ENCODE results near the gene GSK3A.

The GSK3A gene

GRCh38 chr19:42271861-42272534 lies 29.6 kb upstream of the GSK3A start:
- no peak for DNase-seq (ENCODE audit: insufficient read length, low spot score)
- no peak for TF ChIP-seq CTCF (IDR thresholded peaks at IDR 0.05; ENCODE audit: insufficient read depth, missing control alignments)
- no peak for FAIRE-seq

GRCh38 chr19:42271045-42271419 lies 28.6 kb upstream of the GSK3A start:
- no peak for DNase-seq (ENCODE audit: insufficient read length, low spot score)
- no peak for FAIRE-seq
- no peak for TF ChIP-seq CTCF (IDR thresholded peaks at IDR 0.05; ENCODE audit: insufficient read depth, missing control alignments)

GRCh38 chr19:42270346-42271044 lies 28.1 kb upstream of the GSK3A start:
- DNase-seq (ENCODE audit: insufficient read length, low spot score), result no peak
- TF ChIP-seq CTCF (IDR thresholded peaks at IDR 0.05; ENCODE audit: insufficient read depth, missing control alignments), result no peak
- FAIRE-seq, result no peak

- no peak for FAIRE-seq
- no peak for DNase-seq (ENCODE audit: insufficient read length, low spot score)
- TF ChIP-seq CTCF (IDR thresholded peaks at IDR 0.05; ENCODE audit: insufficient read depth, missing control alignments), result no peak
These were observed 27.3 kb upstream of the GSK3A start for GRCh38 chr19:42269478-42270345.

- DNase-seq (ENCODE audit: insufficient read length, low spot score) (peak; percentile 94), FAIRE-seq (peak; percentile 87)
- no peak for TF ChIP-seq CTCF (IDR thresholded peaks at IDR 0.05; ENCODE audit: insufficient read depth, missing control alignments)
These were observed 26.5 kb upstream of the GSK3A start, which contains the start of gene CIC for GRCh38 chr19:42268704-42269477. Gene CIC (plus strand): TSS chr19:42269252. CDS start chr19:42271784, 2,532 bp downstream.

- no peak for TF ChIP-seq CTCF (IDR thresholded peaks at IDR 0.05; ENCODE audit: insufficient read depth, missing control alignments)
- no peak for FAIRE-seq
- no peak for DNase-seq (ENCODE audit: insufficient read length, low spot score)
These were observed 25.8 kb upstream of the GSK3A start for GRCh38 chr19:42268142-42268703.

All from D721Med (cell line).